Activated T-helper 2 cell treated with anti-CD3 and anti-CD28 coated beads, Interferon-gamma antibody, Interleukin-2, Interleukin-4, amounts not matched to agents 10 μg/mL and 5 μg/mL and 100 μg/mL, durations not matched to agents 14 hours and 24 hours and 36 hours (primary cell): Measurements from ENCODE around the gene STARD13. TPM values are rescaled to one million over a fixed set of nuclear protein-coding genes. Genes with fewer than 3 reads are reported as not detected.
A peak's percentile ranks its signal among the peaks of the same experiment; 100 is the strongest.

Source experiments
- DNase-seq: peaks from one replicate; pipeline ENCODE4 v3.0.0; 2021; ENCODE audit warnings: low spot score
- H3K27ac Mint-ChIP-seq: one replicate; pipeline ENCODE4 v1.8.0; 2021; ENCODE audit warnings: mixed read lengths
- H3K27me3 Mint-ChIP-seq: one replicate; pipeline ENCODE4 v1.8.0; 2021; ENCODE audit warnings: low read depth, mixed read lengths
- H3K36me3 Mint-ChIP-seq: one replicate; pipeline ENCODE4 v1.8.0; 2021; ENCODE audit warnings: low read depth, mixed read lengths
- H3K4me1 Mint-ChIP-seq: one replicate; pipeline ENCODE4 v1.8.0; 2021; ENCODE audit warnings: low read depth, mixed read lengths
- H3K4me3 Mint-ChIP-seq: one replicate; pipeline ENCODE4 v1.8.0; 2021; ENCODE audit warnings: low read depth, mild to moderate bottlenecking, moderate library complexity, mixed read lengths
- H3K9me3 Mint-ChIP-seq: one replicate; pipeline ENCODE4 v1.8.0; 2021; ENCODE audit warnings: mixed read lengths
- intact Hi-C: fragments of 100-400 bp; cut with micrococcal nuclease; formaldehyde crosslinking; loops from one replicate; pipeline ENCODE4 v1.15.1; 2023
- total RNA-seq: library from RNA; stranded (reverse); gene quantifications from 2 replicates; pipeline ENCODE4 v1.2.3, GENCODE V29; 2022

The STARD13 gene
- total RNA-seq, 1 donor from 2014 or later, result 1.5 TPM

DNA sequence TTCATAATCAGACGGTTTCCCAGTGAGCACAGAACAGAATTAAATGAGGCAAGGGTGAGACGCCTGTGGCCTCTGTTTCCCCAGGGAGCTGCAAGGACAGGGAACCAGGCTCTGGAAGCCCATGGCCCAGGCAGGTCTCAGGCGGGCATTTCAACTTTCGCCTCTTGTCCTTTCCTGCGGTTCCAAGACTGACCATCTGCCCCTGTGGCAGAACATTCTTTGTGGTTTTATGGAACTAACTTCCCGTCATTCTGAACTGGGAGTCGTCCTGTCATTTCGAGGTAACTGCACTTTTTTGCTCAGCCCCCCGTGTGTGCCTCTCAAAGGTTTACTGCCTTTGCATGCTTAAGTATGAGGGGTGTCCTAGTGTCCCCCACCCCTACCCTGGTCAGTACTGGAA, 198.5 kb downstream of the STARD13 start:
- H3K36me3 Mint-ChIP-seq, result no peaks in the 10 kb centered on the region
- H3K27me3 Mint-ChIP-seq, result no peaks in the 10 kb centered on the region
- H3K4me3 Mint-ChIP-seq, result no peak overlapping the region
- intact Hi-C loops, result no loop called here
- peaks cover 21% of the 10 kb centered on the region for H3K4me1 Mint-ChIP-seq
- peak overlapping the region; percentile 52 for H3K27ac Mint-ChIP-seq
- no peak for DNase-seq
- no peaks in the 10 kb centered on the region for H3K9me3 Mint-ChIP-seq

DNA sequence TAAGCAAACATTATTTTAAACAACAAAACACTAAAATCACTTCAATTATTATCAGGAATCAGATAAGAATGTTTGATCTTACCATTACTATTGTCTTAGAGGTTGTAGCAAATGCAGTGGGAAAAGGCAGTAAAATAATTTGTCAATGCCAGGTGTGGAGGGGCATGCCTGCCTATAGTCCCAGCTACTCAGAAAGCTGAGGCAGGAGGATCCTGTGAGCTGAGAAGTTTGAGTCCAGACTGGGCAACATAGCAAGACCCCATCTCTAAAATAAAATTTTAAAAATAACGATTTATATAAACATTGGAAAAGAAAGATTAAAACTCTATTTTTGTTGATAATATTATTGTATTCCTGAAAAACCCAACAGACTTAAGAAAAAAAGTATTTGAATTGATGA, 202.5 kb downstream of the STARD13 start:
- no peaks in the 10 kb centered on the region for H3K9me3 Mint-ChIP-seq
- DNase-seq, result no peak
- H3K4me3 Mint-ChIP-seq, result no peak overlapping the region
- intact Hi-C loops, result no loop called here
- no peak overlapping the region for H3K27ac Mint-ChIP-seq
- no peaks in the 10 kb centered on the region for H3K36me3 Mint-ChIP-seq
- H3K4me1 Mint-ChIP-seq, result peaks cover 17% of the 10 kb centered on the region
- H3K27me3 Mint-ChIP-seq, result no peaks in the 10 kb centered on the region

DNA sequence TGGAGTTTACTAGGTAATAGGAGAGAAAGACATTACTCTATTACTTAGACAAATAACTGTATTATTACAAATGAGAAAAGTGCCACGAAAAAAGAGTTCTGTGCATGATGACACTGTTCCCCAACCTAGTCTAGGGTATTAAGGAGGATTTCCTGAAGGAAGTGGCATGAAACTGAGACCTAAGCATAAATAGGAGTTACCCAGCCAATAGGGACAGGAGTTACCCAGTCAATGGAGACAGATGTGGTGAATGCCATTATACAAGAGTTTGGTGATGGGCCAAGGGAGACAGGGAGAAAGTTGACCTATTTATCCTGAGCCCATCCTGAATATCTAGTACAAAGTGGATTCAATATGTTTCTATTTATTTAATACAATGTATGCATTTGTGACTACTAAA, 203.9 kb downstream of the STARD13 start:
- no peaks in the 10 kb centered on the region for H3K27me3 Mint-ChIP-seq
- intact Hi-C loops, result no loop called here
- H3K27ac Mint-ChIP-seq, result no peak overlapping the region
- no peak overlapping the region for H3K4me3 Mint-ChIP-seq
- H3K4me1 Mint-ChIP-seq, result peaks cover 11% of the 10 kb centered on the region
- no peak for DNase-seq
- H3K9me3 Mint-ChIP-seq, result no peaks in the 10 kb centered on the region
- no peaks in the 10 kb centered on the region for H3K36me3 Mint-ChIP-seq

GRCh38 chr13:33080972-33081590, 204.5 kb downstream of the STARD13 start:
- Mint-ChIP-seq H3K4me1 (peaks cover 5% of the 10 kb centered on the region), H3K27me3 (no peaks in the 10 kb centered on the region), H3K4me3 (no peak overlapping the region), H3K36me3 (no peaks in the 10 kb centered on the region), H3K27ac (no peak overlapping the region), H3K9me3 (no peaks in the 10 kb centered on the region)
- no peak for DNase-seq
- intact Hi-C loops, result no loop called here

GRCh38 chr13:33079960-33080359, 205.6 kb downstream of the STARD13 start:
- DNase-seq, result no peak
- H3K4me1 Mint-ChIP-seq, result no peaks in the 10 kb centered on the region
- H3K27ac Mint-ChIP-seq, result no peak overlapping the region
- no peaks in the 10 kb centered on the region for H3K27me3 Mint-ChIP-seq
- H3K4me3 Mint-ChIP-seq, result no peak overlapping the region
- no peaks in the 10 kb centered on the region for H3K36me3 Mint-ChIP-seq
- intact Hi-C loops, result no loop called here
- H3K9me3 Mint-ChIP-seq, result no peaks in the 10 kb centered on the region

- no peak overlapping the region for H3K4me3 Mint-ChIP-seq
- H3K4me1 Mint-ChIP-seq, result no peaks in the 10 kb centered on the region
- H3K27me3 Mint-ChIP-seq, result no peaks in the 10 kb centered on the region
- intact Hi-C loops, result no loop called here
- no peaks in the 10 kb centered on the region for H3K36me3 Mint-ChIP-seq
- DNase-seq, result no peak
- no peak overlapping the region for H3K27ac Mint-ChIP-seq
- no peaks in the 10 kb centered on the region for H3K9me3 Mint-ChIP-seq
Measured at GRCh38 chr13:33078263-33078662, 207.3 kb downstream of the STARD13 start.

- intact Hi-C loops, result no loop called here
- no peak overlapping the region for H3K27ac Mint-ChIP-seq
Measured at GRCh38 chr13:33076001-33076992, 209.3 kb downstream of the STARD13 start.

GRCh38 chr13:33073338-33073737, 212.2 kb downstream of the STARD13 start:
- H3K27ac Mint-ChIP-seq, result no peak overlapping the region
- no peak overlapping the region for H3K4me3 Mint-ChIP-seq
- H3K4me1 Mint-ChIP-seq, result peaks cover 19% of the 10 kb centered on the region
- H3K9me3 Mint-ChIP-seq, result no peaks in the 10 kb centered on the region
- intact Hi-C loops, result loop anchor here (5.0 kb wide), 1 partner anchor 469 kb away; no protein-coding TSS in a partner anchor
- no peaks in the 10 kb centered on the region for H3K27me3 Mint-ChIP-seq
- no peak for DNase-seq
- no peaks in the 10 kb centered on the region for H3K36me3 Mint-ChIP-seq

More at GRCh38 chr13:33076001-33076992, 209.3 kb downstream of the STARD13 start:
- H3K9me3 Mint-ChIP-seq, result no peaks in the 10 kb centered on the region
- no peaks in the 10 kb centered on the region for H3K27me3 Mint-ChIP-seq
- DNase-seq, result no peak
- H3K4me3 Mint-ChIP-seq, result no peak overlapping the region
- H3K36me3 Mint-ChIP-seq, result no peaks in the 10 kb centered on the region
- H3K4me1 Mint-ChIP-seq, result peaks cover 10% of the 10 kb centered on the region

- Mint-ChIP-seq H3K9me3 (no peaks in the 10 kb centered on the region), H3K27me3 (no peaks in the 10 kb centered on the region), H3K27ac (no peak overlapping the region), H3K4me1 (peaks cover 19% of the 10 kb centered on the region), H3K4me3 (no peak overlapping the region), H3K36me3 (no peaks in the 10 kb centered on the region)
- DNase-seq, result no peak
- intact Hi-C loops, result loop anchor here (5.0 kb wide), 1 partner anchor 470 kb away; no protein-coding TSS in a partner anchor
Measured at GRCh38 chr13:33072759-33073158, 212.8 kb downstream of the STARD13 start.

DNA sequence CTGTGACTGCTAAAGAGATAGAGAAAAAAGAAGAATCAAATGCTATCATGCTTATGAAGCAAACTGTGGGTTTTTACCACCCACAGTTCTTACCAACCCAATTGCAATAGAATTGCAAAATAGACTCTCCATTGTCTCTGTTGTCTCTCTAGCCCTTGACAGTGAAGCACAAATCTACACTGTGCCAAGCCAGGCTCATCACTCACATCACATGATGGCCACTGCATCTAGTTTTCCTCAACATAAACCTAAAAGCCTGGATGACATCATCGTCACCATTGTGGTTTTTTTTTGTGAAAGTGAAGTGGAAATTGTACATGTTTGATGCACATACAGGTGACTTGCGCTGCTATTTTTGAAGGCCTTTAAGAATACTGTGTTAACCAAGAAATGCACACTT, 213.3 kb downstream of the STARD13 start:
- Mint-ChIP-seq H3K27me3 (no peaks in the 10 kb centered on the region), H3K9me3 (no peaks in the 10 kb centered on the region), H3K4me3 (no peak overlapping the region), H3K4me1 (peaks cover 19% of the 10 kb centered on the region), H3K27ac (no peak overlapping the region), H3K36me3 (no peaks in the 10 kb centered on the region)
- intact Hi-C loops, result loop anchor here (5.0 kb wide), 1 partner anchor 470 kb away; no protein-coding TSS in a partner anchor
- DNase-seq, result no peak

GRCh38 chr13:33070713-33071112, 214.8 kb downstream of the STARD13 start:
- H3K9me3 Mint-ChIP-seq, result no peaks in the 10 kb centered on the region
- no peak overlapping the region for H3K27ac Mint-ChIP-seq
- no peaks in the 10 kb centered on the region for H3K36me3 Mint-ChIP-seq
- DNase-seq, result no peak
- H3K27me3 Mint-ChIP-seq, result no peaks in the 10 kb centered on the region
- peaks cover 19% of the 10 kb centered on the region for H3K4me1 Mint-ChIP-seq
- no peak overlapping the region for H3K4me3 Mint-ChIP-seq
- intact Hi-C loops, result loop anchor here (5.0 kb wide), 1 partner anchor 472 kb away; no protein-coding TSS in a partner anchor

GRCh38 chr13:33069365-33069764, 216.2 kb downstream of the STARD13 start:
- intact Hi-C loops, result no loop called here
- DNase-seq, result no peak
- Mint-ChIP-seq H3K4me3 (no peak overlapping the region), H3K36me3 (no peaks in the 10 kb centered on the region), H3K9me3 (no peaks in the 10 kb centered on the region), H3K27ac (no peak overlapping the region), H3K4me1 (peaks cover 19% of the 10 kb centered on the region), H3K27me3 (peaks cover 2% of the 10 kb centered on the region)

DNA sequence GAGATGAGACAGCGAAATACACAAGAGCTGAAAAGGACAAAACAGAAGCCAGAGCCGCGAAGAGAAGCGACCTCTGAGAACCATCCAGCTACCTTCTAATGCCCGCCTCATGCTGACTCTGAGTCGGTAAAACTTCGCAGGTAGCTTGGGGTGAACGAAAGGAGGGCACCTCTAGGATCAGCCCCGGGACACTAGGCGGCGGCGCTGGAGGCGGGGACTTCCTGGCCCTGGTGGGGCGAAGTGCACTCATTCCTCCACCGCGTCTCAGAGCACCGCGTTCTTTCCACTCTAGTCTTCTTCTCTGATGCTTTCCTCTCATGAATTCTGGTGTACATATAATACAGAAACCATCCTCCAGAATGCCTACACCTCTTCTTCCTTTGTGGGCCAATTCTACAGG, 219.2 kb downstream of the STARD13 start:
- no peak for DNase-seq
- Mint-ChIP-seq H3K9me3 (no peaks in the 10 kb centered on the region), H3K27ac (no peak overlapping the region), H3K36me3 (no peaks in the 10 kb centered on the region), H3K27me3 (peaks cover 2% of the 10 kb centered on the region), H3K4me3 (no peak overlapping the region), H3K4me1 (peaks cover 9% of the 10 kb centered on the region)
- intact Hi-C loops, result no loop called here
